Fibroblast of skin of abdomen (primary cell): ENCODE measurements around the gene MRPS24. TPM values are rescaled to one million over a fixed set of nuclear protein-coding genes. Genes with fewer than 3 reads are reported as not detected.
"Not testable (repeated sequence)": the region's sequence is repeated elsewhere in the genome, so short reads cannot be mapped to it uniquely, and the experiment has no call there.

Experiments
- DNase-seq: peaks from one replicate; pipeline ENCODE4 v3.0.0-alpha.2; 2013
- polyA plus RNA-seq, 2 experiments: library from polyadenylated mRNA; unstranded; fragments of 120-200 nt; gene quantifications; one replicate each; pipeline ENCODE4 v1.2.1, GENCODE V29; 2013; ENCODE audit not compliant: insufficient read length in 2 of 2

Gene MRPS24
- polyA plus RNA-seq (2013, experiment 1 of 2; ENCODE audit: insufficient read length), result 129 TPM
- 137 TPM for polyA plus RNA-seq (2013, experiment 2 of 2; ENCODE audit: insufficient read length)

DNA sequence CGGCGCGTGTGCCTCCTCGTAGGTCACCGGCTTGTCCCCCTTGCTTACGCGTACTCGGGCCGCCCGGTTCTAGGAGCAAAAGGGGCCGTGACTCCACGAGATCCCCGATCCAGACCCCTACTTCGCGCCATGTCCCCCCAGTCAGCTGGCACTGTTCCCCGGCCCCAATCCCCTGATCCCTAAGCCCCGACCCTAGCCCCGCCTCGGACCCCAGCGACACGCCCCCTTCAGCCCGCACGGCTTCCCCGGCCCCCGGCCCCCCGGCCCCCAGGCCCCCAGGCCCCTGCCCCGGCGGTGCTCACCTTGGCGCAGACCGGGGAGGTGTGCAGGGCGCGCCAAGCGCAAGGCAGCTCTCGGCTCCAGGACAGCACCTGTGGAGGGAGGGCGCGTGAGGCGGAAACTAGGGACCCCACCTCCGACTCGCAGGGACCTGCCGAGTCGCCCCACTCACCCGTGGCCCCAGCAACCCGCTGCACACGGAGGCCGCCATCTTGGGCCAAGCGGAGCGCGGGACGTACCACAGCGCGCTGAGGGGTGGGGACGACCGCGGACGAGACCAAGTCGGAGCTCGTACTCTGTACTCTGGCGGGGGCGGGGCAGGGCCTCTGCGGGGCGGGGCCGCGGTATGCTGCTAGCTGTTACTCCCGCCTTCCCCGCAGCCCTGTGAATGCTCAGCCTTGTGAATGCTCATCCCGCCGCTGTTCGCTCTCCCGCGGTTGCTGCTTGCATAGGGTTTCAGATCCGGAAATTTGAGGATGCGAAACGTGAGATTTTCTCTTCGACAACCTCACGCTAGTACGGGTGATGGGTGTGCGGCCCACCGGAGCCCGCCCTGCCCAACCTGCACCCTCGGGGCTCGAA lies at the start of gene MRPS24:
TSS of gene MRPS24 (minus strand) at position 512 of the 861 bp plus-strand sequence. CDS start at position 490, 22 bp downstream.
- DNase-seq, result peak; percentile 97

DNA sequence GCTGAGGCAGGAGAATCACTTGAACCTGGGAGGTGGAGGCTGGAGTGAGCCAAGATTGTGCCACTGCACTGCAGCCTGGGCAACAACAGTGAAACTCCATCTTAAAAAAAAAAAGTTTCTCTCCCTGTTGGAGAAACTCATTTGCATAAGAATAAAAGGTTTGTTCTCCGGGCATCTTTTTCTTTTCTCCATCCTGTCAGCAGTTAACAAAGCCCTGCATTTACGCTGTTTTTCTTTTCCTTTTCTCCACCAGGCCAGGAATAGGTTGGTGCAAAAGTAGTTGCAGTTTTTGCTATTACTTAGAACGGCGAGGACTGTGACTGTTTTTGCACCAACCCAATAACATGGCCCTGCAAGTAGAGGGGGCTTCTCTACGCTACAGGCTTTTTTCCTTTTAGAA lies 46.6 kb upstream of the MRPS24 start:
- no peak for DNase-seq

DNA sequence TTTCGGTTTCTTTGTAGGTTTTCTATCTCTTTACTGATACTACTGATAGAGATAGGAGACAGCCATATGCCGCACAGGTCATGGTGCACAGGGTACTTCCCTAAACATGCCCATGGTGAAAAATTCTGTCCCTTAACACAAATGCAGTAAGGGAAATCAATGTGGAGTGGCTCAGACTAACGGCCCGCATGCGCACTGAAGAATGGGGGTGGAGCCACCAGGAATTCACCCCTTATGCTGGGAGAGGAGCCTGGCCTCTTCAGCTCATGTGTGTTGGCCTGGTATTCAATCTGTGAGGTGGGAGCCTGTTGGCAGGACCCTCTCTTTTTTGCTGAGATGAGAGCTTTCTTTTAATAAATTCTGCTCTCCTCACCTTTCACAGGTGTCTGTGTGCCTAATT lies 45.5 kb upstream of the MRPS24 start:
- DNase-seq, result no peak

DNA sequence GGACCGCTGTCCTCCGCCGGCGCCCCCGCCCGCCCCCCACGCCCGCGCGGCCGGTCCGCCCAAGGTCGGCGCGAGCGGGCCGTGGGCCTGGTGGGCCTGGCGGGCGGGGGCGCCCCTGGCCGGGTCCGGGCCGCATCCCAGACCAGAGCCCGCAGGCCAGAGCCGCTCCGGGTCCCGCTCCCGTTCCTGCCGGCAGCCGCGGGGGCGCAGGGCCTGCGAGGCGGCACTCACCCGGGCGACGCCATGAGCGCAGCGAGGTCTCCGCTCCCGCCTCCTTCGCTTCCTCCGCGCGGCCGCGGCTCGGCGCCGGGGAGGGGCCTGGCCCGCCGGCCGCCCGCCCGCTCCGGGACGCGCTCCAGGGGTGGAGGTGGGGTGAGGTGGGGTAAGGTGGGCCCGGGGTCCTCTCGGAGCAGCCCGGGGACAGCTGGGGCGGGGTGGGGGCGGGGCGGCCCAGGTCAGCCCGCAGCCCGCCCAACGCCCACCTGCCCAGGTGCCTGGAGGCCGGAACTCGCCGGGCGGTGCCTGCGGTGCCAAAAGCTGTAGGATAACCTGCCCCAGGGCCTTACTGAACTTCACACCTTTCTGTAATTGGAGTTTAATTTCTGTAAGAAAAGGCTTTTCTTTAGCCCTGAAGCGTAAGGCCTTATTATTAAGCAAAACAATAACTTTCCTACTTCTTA lies 37.2 kb upstream of the MRPS24 start, which contains the start of gene URGCP:
TSS of gene URGCP (minus strand) at position 266 of the 680 bp plus-strand sequence. CDS start at position 245, 21 bp downstream.
- peak; percentile 50 for DNase-seq

GRCh38 chr7:43905956-43906330 lies 36.6 kb upstream of the MRPS24 start:
- peak; percentile 36 for DNase-seq

DNA sequence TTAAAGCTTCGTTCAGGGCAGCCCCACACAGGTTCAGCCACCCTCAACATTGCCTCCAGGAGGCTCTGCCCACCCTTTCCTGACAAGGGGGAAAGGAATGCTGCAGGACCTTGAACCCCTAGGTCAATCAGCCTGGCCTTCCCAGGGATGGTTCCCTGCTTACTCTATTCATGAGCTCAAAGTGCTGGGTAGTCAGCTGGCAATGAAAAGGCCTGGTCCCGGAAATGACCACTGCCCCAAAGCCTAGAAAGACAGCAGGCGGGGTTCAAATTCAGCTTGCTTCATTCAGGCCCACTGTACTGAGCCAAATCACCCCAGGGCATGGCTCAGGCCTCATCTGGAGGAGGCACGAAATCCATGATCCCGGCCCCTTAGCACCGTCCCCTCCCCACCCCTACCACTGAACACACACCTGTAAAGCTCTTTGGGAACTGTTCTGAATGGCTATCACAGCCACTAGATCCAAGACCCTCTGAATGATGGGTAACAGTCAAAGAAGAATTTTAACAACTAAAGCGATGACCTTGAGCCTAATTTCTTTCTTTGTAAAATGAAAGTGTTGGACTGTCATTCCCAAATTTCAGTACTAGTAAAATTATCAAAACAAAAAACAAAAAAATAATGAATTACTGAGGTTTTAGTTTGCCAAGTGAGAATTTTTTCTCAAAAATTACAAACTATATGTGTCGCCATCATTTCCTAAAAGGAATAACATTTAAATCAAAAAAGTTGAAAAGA lies 36.1 kb upstream of the MRPS24 start:
- no peak for DNase-seq

- peak; percentile 21 for DNase-seq
Measured at GRCh38 chr7:43904533-43905208, 35.4 kb upstream of the MRPS24 start.

DNA sequence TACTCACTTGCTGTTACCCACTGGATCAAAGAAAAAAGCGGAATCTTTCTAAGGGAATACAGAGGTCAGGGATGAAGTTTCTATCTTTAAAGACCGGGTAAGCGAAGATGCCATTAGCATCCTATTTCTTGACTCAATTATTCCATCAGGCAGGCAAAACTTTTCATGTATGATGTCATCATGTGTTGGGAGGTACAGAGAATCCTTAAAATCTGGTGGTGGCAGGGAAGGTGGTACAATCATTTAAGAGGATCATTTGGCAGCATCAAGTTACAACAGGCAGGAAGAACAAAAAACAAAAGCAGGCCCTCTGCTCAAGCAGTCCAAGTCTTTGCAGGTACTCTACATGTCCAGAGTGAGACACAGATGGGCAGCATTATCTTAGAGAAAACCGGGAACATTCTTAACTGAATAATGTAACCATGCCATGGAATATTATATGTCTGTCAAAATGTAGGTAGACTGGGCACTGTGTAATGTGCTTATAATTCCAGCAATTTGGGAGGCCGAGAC lies 33.3 kb upstream of the MRPS24 start:
- no peak for DNase-seq

GRCh38 chr7:43898571-43898970 lies 29.3 kb upstream of the MRPS24 start:
- DNase-seq, result not testable (repeated sequence)

- no peak for DNase-seq
Measured at GRCh38 chr7:43895847-43896415, 26.6 kb upstream of the MRPS24 start.

GRCh38 chr7:43891069-43891955 lies 22.0 kb upstream of the MRPS24 start:
- DNase-seq, result no peak

- DNase-seq, result no peak
Measured at GRCh38 chr7:43890468-43890867, 21.2 kb upstream of the MRPS24 start.

- peak; percentile 47 for DNase-seq
Measured at GRCh38 chr7:43888993-43889945, 20.0 kb upstream of the MRPS24 start.

DNA sequence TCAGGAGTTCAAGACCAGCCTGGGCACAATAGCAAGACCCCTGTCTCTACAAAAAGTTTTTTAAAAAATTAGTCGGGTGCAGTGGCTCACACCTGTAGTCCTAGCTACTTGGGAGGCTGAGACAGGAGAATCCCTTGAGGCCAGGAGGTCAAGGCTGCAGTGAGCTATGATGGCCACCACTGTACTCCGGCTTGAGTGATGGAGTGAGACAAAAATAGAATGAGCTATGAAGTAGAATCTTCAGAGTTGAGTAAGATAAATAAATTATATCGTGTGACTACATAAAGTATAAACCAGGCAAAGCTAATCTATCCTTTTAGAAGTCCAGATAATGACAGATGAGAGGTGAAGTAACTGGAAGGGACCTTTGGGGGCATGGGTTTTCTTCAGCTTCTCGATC lies 15.3 kb upstream of the MRPS24 start:
- no peak for DNase-seq

DNA sequence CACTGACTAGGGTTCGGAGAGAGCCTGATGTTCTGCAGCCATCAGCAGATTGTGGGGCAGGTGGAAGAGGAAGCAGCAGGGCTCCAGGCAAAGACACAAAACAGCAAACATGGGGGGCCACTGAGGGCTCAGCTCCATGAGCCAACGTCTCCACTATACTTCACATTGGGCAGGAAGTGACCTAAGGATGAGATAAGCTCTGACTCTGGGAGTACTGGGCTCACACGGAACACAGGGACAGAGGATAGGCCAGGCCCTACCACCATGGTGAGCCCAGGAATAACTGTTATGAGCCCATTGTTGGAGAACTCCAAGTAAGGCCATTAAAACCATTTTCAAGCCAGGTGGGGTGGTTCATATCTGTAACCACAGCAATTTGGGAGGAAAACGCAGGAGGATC lies 14.9 kb upstream of the MRPS24 start:
- no peak for DNase-seq

DNA sequence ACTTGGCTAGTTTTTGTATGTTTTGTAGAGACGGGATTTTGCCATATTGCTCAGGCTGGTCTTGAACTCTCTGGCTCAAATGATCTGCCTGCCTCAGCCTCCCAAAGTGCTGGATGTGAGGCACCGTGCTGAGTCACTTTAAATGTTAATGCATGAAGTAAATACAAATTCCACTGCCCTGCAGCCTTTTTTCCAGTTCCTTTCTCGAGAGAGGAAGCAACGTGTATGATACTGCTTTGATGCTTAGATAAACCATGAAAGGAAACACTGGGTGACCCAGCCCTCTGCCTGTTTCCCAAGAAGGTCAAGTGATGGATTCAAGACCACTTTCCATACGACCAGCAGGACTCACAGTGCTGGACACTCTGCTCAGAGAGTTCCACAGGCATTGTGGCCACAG lies 11.3 kb upstream of the MRPS24 start:
- no peak for DNase-seq

GRCh38 chr7:43879477-43879876 lies 10.2 kb upstream of the MRPS24 start:
- peak; percentile 60 for DNase-seq

DNA sequence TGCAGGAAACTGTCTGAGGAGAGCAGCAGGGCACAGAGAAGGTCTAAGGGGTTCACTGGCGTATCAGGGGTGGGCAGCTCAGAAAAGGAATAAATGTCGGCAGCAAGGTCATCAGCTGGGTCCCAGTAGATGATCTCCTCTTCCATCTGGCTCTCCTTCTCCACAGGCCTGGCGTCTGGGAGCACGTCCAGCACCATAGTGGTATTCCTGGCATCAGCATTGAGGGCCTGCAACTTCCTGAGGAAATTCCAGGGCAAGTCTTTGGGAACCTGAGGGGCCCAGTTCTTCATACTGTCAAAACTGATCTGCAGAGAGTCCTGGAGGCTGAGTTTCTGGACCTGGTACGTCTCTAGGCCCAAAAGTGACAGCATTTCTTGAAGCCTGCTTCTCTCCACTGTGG lies 9.6 kb upstream of the MRPS24 start:
- peak; percentile 34 for DNase-seq
